Adrenal gland (tissue), 5 donors: ENCODE data around the gene A4GALT.

ENCODE experiments used
- POLR2A ChIP-seq, 2 donors: fragments of 450-650 bp; IDR thresholded peaks; one replicate each; pipeline ENCODE4 v1.6.1; 2017; ENCODE audit warnings: antibody characterized with exemption in 2 of 2, mild to moderate bottlenecking in 2 of 2, moderate library complexity in 1 of 2
- TF ChIP-seq, protein P1 (sequence below), 6 experiments: fragments of 450-650 bp in 4 of 6; fragments of 200-600 bp in 2 of 6; sonication (generic) in 1 of 6; IDR thresholded peaks; 1 replicate in 5 of 6; 2 replicates in 1 of 6; pipeline versions ENCODE4 v1.5.1 to v1.8.0; 2016 to 2021; ENCODE audit warnings: antibody characterized with exemption in 6 of 6, mild to moderate bottlenecking in 2 of 6, moderate library complexity in 1 of 6
- donor health status: DM: no; HTN: no; CAD: no.

DNA sequence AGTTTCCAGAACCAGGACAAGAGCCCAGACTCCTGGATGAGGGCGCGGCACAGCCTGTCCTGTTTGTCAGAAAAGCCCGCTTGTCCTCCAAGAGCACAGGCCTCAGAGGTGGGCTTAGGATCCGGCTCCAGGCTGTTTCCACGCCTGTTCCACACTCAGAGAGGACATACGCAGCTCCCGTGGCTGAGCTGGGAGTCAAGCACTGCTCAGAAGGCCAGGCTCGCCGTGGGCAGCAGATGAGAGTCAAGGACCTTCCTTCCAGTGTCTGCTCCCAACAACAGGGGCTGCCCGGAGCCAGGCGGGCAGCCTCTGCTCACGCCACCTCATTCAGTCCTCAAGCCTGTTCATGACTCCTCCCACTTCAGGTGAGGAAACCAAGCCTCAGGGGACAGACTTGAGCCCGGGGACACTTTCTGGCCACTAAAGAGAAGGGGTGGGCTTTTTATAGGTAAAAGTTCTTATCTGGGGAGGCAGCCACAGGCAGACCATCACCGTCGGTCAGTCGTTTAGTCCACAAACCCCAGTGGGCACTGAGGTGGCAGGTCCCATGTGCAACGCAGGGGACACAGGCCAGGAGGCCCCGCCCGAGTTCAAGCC is 75.2 kb downstream of the A4GALT start:
- TF ChIP-seq, protein P1, sequence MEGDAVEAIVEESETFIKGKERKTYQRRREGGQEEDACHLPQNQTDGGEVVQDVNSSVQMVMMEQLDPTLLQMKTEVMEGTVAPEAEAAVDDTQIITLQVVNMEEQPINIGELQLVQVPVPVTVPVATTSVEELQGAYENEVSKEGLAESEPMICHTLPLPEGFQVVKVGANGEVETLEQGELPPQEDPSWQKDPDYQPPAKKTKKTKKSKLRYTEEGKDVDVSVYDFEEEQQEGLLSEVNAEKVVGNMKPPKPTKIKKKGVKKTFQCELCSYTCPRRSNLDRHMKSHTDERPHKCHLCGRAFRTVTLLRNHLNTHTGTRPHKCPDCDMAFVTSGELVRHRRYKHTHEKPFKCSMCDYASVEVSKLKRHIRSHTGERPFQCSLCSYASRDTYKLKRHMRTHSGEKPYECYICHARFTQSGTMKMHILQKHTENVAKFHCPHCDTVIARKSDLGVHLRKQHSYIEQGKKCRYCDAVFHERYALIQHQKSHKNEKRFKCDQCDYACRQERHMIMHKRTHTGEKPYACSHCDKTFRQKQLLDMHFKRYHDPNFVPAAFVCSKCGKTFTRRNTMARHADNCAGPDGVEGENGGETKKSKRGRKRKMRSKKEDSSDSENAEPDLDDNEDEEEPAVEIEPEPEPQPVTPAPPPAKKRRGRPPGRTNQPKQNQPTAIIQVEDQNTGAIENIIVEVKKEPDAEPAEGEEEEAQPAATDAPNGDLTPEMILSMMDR (IDR thresholded peaks at IDR 0.05): no peak
- TF ChIP-seq POLR2A (IDR thresholded peaks at IDR 0.05): no peak
